Testis (tissue), 3 donors: ENCODE results near the gene JAK3. TPM values are rescaled to one million over a fixed set of nuclear protein-coding genes. Genes with fewer than 3 reads are reported as not detected.

ENCODE experiments used
- DNase-seq: peaks from one replicate; pipeline ENCODE4 v3.0.0-alpha.2; 2019
- H3K27ac ChIP-seq, 2 donors: fragments of 200-600 bp; sonication (generic); one replicate each; pipeline ENCODE4 v1.5.1; 2019
- H3K27me3 ChIP-seq: fragments of 200-600 bp; sonication (generic); one replicate; pipeline ENCODE4 v1.5.1; 2019
- H3K36me3 ChIP-seq: fragments of 200-600 bp; sonication (generic); one replicate; pipeline ENCODE4 v1.5.1; 2017; ENCODE audit warnings: low read depth; ENCODE audit errors: missing control alignments
- H3K4me1 ChIP-seq: fragments of 200-600 bp; sonication (generic); one replicate; pipeline ENCODE4 v1.5.1; 2019
- H3K4me3 ChIP-seq, 2 donors: fragments of 200-600 bp; sonication (generic); one replicate each; pipeline ENCODE4 v1.5.1; 2017 to 2019
- H3K9me3 ChIP-seq: fragments of 200-600 bp; sonication (generic); one replicate; pipeline ENCODE4 v1.5.1; 2017
- POLR2A ChIP-seq: fragments of 450-650 bp; IDR thresholded peaks from one replicate; pipeline ENCODE4 v1.6.1; 2017; ENCODE audit warnings: antibody characterized with exemption, mild to moderate bottlenecking, moderate library complexity
- WGBS, 2 donors: methylation state at CpG; one replicate each; pipeline ENCODE4 v1.1.5; 2018; 5-methylcytosine and 5-hydroxymethylcytosine counted together
- intact Hi-C: fragments of 100-400 bp; cut with DNase I; formaldehyde crosslinking; loops from one replicate; pipeline ENCODE4 v1.15.1; 2023; ENCODE audit warnings: low total_unique reads
- polyA plus RNA-seq: library from polyadenylated mRNA; stranded (reverse); fragments of 350-450 nt; fragmentation: Illumina TruSeq; extraction: RNeasy Lipid Tissue Mini Kit (QIAGEN cat#74804); gene quantifications from one replicate; pipeline ENCODE4 v1.2.3, GENCODE V29; 2014; ENCODE audit warnings: low read depth, low replicate concordance; ENCODE audit not compliant: insufficient read depth
- total RNA-seq, 2 donors: library from RNA; depleted of rRNA; stranded (reverse); fragments of >200 nt; gene quantifications; one replicate each; pipeline ENCODE4 v1.2.3, GENCODE V29; 2016
- TF ChIP-seq, protein P1 (sequence below), 3 experiments: fragments of 450-650 bp in 2 of 3; fragments of 200-600 bp in 1 of 3; sonication (generic) in 1 of 3; IDR thresholded peaks; one replicate each; pipeline ENCODE4 v1.5.1; 2016 to 2019; ENCODE audit warnings: antibody characterized with exemption in 3 of 3, mild to moderate bottlenecking in 2 of 3, moderate library complexity in 1 of 3

Gene JAK3
- total and polyA plus RNA-seq, 3 donors from 2014 or later: 3.5 to 10.5 (median 5.0) TPM

DNA sequence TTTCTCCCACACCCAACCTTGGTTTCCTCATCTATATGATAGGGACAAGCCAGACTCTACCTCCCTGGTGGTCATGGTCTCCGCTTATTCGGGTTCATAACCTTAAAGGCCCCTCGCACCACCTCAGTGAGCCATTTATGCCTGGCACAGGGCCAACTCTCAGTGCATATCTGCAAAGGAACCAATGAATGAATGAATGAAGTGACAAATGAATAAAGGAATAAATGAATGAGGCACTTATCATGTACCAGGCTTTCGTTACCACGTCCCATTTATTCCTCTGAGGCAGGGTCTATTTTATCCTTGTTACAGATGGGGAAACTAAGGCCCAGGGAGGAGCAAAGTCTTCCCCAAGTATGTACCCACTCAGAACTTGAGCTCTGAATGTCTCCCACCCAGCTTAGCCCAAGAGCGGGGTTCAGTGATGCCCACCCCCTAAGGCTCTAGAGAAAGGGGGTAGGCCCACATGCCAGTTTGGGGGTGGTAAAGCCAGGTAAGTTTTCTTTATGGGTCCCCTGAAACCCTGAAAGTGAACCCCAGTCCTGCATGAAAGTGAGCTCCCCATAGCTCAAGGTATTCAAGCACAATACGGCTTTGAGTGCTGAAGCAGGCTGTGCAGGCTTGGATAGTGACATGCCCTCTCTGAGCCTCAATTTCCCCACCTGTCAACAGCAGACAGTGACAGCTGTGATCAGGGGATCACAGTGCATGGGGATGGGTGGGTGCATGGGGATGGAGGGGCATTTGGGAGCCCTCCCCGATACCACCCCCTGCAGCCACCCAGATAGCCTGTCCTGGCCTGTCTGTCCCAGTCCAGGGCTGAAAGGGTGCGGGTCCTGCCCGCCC is 23.5 kb upstream of the JAK3 start:
- DNase-seq: no peak
- 65 to 78% methylated on average over 7 to 10 of the region's 10 CpGs for WGBS, 2 donors
- no peaks in the 10 kb centered on the region for H3K36me3 ChIP-seq
- H3K27me3 ChIP-seq: no peaks in the 10 kb centered on the region
- no peaks in the 10 kb centered on the region for H3K9me3 ChIP-seq
- H3K4me1 ChIP-seq: peaks cover 7% of the 10 kb centered on the region
- H3K4me3 ChIP-seq: no peak overlapping the region
- H3K27ac ChIP-seq: no peak overlapping the region
- intact Hi-C loops: no loop called here
- TF ChIP-seq, protein P1, sequence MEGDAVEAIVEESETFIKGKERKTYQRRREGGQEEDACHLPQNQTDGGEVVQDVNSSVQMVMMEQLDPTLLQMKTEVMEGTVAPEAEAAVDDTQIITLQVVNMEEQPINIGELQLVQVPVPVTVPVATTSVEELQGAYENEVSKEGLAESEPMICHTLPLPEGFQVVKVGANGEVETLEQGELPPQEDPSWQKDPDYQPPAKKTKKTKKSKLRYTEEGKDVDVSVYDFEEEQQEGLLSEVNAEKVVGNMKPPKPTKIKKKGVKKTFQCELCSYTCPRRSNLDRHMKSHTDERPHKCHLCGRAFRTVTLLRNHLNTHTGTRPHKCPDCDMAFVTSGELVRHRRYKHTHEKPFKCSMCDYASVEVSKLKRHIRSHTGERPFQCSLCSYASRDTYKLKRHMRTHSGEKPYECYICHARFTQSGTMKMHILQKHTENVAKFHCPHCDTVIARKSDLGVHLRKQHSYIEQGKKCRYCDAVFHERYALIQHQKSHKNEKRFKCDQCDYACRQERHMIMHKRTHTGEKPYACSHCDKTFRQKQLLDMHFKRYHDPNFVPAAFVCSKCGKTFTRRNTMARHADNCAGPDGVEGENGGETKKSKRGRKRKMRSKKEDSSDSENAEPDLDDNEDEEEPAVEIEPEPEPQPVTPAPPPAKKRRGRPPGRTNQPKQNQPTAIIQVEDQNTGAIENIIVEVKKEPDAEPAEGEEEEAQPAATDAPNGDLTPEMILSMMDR (IDR thresholded peaks at IDR 0.05): no peak
- TF ChIP-seq POLR2A: no peak

DNA sequence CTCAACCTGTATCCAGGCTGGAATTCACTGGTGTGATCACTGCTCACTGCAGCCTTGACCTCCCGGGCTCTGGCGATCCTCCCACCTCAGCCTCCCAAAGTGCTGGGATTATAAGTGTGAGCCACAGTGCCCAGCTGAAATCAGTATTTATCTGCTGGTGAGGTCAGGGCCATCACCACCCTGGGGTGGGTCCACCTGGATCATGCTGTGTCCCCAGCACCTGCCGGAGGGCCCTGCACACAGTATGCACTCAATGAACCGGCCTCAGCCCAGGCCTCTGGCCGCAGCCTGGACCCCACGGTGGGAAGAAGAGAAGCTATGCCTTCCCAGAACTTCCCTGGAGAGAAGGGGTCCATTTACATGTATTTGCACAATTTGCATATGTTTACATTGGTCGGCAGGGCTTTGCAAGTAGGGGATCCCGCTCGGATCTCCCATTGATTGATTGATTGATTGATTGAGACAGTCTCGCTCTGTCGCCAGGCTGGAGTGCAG is 21.4 kb upstream of the JAK3 start:
- no peaks in the 10 kb centered on the region for H3K36me3 ChIP-seq
- peaks cover 7% of the 10 kb centered on the region for H3K4me1 ChIP-seq
- no peaks in the 10 kb centered on the region for H3K27me3 ChIP-seq
- 63 to 69% methylated on average over 9 to 11 of the region's 11 CpGs for WGBS, 2 donors
- H3K9me3 ChIP-seq: no peaks in the 10 kb centered on the region
- intact Hi-C loops: no loop called here
- no peak for TF ChIP-seq POLR2A
- TF ChIP-seq, protein P1 (IDR thresholded peaks at IDR 0.05): no peak
- DNase-seq: no peak
- H3K27ac ChIP-seq: no peak overlapping the region
- no peak overlapping the region for H3K4me3 ChIP-seq

DNA sequence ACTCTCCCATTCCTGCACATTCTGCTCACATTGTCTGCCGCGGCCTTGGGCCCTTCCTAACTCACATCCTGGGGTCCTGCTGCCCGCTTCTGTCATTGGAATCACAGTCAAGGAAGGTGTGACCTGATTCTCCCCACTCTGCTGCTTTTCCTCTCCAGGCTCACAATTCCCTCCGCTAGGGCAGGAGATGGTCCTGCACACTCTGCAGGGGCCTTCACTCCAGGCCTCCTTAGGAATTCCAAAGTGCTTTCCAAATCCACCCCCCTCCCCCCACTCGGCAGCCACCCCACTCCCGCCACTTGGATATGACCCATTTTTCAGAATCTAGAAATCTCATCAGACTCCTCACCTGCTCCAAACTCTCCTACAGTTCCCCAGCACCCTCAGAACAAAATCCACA is 20.9 kb upstream of the JAK3 start:
- intact Hi-C loops: no loop called here
- no peak overlapping the region for H3K4me3 ChIP-seq
- H3K27ac ChIP-seq: no peak overlapping the region
- H3K27me3 ChIP-seq: no peaks in the 10 kb centered on the region
- DNase-seq: no peak
- H3K9me3 ChIP-seq: no peaks in the 10 kb centered on the region
- 70 to 79% methylated on average over 6 of the region's 6 CpGs for WGBS, 2 donors
- TF ChIP-seq, protein P1 (IDR thresholded peaks at IDR 0.05): no peak
- no peak for TF ChIP-seq POLR2A
- no peaks in the 10 kb centered on the region for H3K36me3 ChIP-seq
- peaks cover 11% of the 10 kb centered on the region for H3K4me1 ChIP-seq

- Histone ChIP-seq H3K4me1 (peaks cover 5% of the 10 kb centered on the region), H3K9me3 (no peaks in the 10 kb centered on the region), H3K4me3 (no peak overlapping the region), H3K27me3 (no peaks in the 10 kb centered on the region), H3K36me3 (no peaks in the 10 kb centered on the region), H3K27ac (no peak overlapping the region)
- 88 to 96% methylated on average over 7 to 11 of the region's 11 CpGs for whole genome bisulfite sequencing, 2 donors
- TF ChIP-seq, protein P1 (IDR thresholded peaks at IDR 0.05): no peak
- TF ChIP-seq POLR2A: no peak
- DNase-seq: no peak
- intact Hi-C loops: no loop called here
Observed at GRCh38 chr19:17866964-17867486, 19.2 kb upstream of the JAK3 start.
